ENCODE data around the gene LAMP1. TPM values are rescaled to one million over a fixed set of nuclear protein-coding genes. Genes with fewer than 3 reads are reported as not detected.

The LAMP1 gene, protein sequence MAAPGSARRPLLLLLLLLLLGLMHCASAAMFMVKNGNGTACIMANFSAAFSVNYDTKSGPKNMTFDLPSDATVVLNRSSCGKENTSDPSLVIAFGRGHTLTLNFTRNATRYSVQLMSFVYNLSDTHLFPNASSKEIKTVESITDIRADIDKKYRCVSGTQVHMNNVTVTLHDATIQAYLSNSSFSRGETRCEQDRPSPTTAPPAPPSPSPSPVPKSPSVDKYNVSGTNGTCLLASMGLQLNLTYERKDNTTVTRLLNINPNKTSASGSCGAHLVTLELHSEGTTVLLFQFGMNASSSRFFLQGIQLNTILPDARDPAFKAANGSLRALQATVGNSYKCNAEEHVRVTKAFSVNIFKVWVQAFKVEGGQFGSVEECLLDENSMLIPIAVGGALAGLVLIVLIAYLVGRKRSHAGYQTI
- total RNA-seq (2022; extraction: Qiagen RNA extraction): 73.2 to 94.0 TPM (median 92.3 TPM) in 5 replicates

GRCh38 chr13:113296823-113297369 is at the start of gene LAMP1:
TSS of gene LAMP1 (plus strand) at chr13:113297239. CDS start at chr13:113297435, 196 bp downstream.

Other genes starting within 250 kb of the LAMP1 start
- 0.07 to 0.11 TPM (median 0.07 TPM) in 5 replicates for gene F7, start 191.4 kb upstream of the LAMP1 start, total RNA-seq (2022; extraction: Qiagen RNA extraction)
- gene F10, start 174.4 kb upstream of the LAMP1 start, total RNA-seq (2022; extraction: Qiagen RNA extraction): 0.15 TPM in 1 of 5 replicates, not detected in the others
- not detected in 5 replicates for gene PROZ, start 138.6 kb upstream of the LAMP1 start, total RNA-seq (2022; extraction: Qiagen RNA extraction)
- gene PCID2, start 88.6 kb upstream of the LAMP1 start, total RNA-seq (2022; extraction: Qiagen RNA extraction): 37.9 to 42.0 TPM (median 40.1 TPM) in 5 replicates
- gene CUL4A, start 87.6 kb upstream of the LAMP1 start, total RNA-seq (2022; extraction: Qiagen RNA extraction): 47.9 to 54.7 TPM (median 53.7 TPM) in 5 replicates
- gene GRTP1, start 66.9 kb downstream of the LAMP1 start, total RNA-seq (2022; extraction: Qiagen RNA extraction): 1.5 to 1.9 TPM (median 1.6 TPM) in 5 replicates
- gene ADPRHL1, start 156.2 kb downstream of the LAMP1 start, total RNA-seq (2022; extraction: Qiagen RNA extraction): 14.4 to 16.0 TPM (median 14.8 TPM) in 5 replicates
- 9.4 to 11.3 TPM (median 10.7 TPM) in 5 replicates for gene DCUN1D2, start 193.5 kb downstream of the LAMP1 start, total RNA-seq (2022; extraction: Qiagen RNA extraction)

Data from A549 treated with Mapracorat at 1 μM for 4 hours (cell line).